Natural killer cell (primary cell): ENCODE results near the gene INS. TPM values are rescaled to one million over a fixed set of nuclear protein-coding genes. Genes with fewer than 3 reads are reported as not detected.

Experiments used
- ATAC-seq, 3 donors: fragments of 150-1000 bp in 2 of 3; fragments of 200-7000 bp in 1 of 3; cut with Tn5 transposase; 1 replicate in 1 of 3; 2 replicates in 2 of 3; pipeline ENCODE4 v1.10.0; 2021; ENCODE audit warnings: mild to moderate bottlenecking in 2 of 3, moderate library complexity in 2 of 3
- DNase-seq, 2 donors: peaks; one replicate each; pipeline versions ENCODE4 v3.0.0 to v3.0.0-alpha.2; 2013 to 2021; ENCODE audit warnings: mixed read lengths in 1 of 2
- H3K27ac ChIP-seq: one replicate; pipeline ENCODE4 v1.5.1; 2013; ENCODE audit warnings: mild to moderate bottlenecking, low read length
- H3K27me3 ChIP-seq: one replicate; pipeline ENCODE4 v1.6.1; 2013; ENCODE audit warnings: low read length; ENCODE audit not compliant: control insufficient read depth, insufficient read depth
- H3K36me3 ChIP-seq: one replicate; pipeline ENCODE4 v1.6.1; 2013; ENCODE audit warnings: low read length; ENCODE audit not compliant: control insufficient read depth, insufficient read depth
- H3K4me1 ChIP-seq: one replicate; pipeline ENCODE4 v1.6.1; 2013; ENCODE audit warnings: low read length; ENCODE audit not compliant: control insufficient read depth, insufficient read depth
- H3K4me3 ChIP-seq: one replicate; pipeline ENCODE4 v1.5.1; 2013; ENCODE audit warnings: low read length
- H3K9me3 ChIP-seq: one replicate; pipeline ENCODE4 v1.6.1; 2013; ENCODE audit warnings: low read length; ENCODE audit not compliant: control insufficient read depth, insufficient read depth
- H3K27ac Mint-ChIP-seq, 2 donors: one replicate each; pipeline ENCODE4 v1.8.0; 2022; ENCODE audit warnings: mild to moderate bottlenecking in 2 of 2, mixed read lengths in 2 of 2, moderate library complexity in 1 of 2
- H3K27me3 Mint-ChIP-seq, 2 donors: one replicate each; pipeline ENCODE4 v1.8.0; 2022; ENCODE audit warnings: low read depth in 2 of 2, mixed read lengths in 2 of 2
- H3K36me3 Mint-ChIP-seq: one replicate; pipeline ENCODE4 v1.8.0; 2022; ENCODE audit warnings: mixed read lengths
- H3K4me1 Mint-ChIP-seq, 2 donors: one replicate each; pipeline ENCODE4 v1.8.0; 2022; ENCODE audit warnings: mixed read lengths in 2 of 2
- H3K4me3 Mint-ChIP-seq: one replicate; pipeline ENCODE4 v1.8.0; 2022; ENCODE audit warnings: mild to moderate bottlenecking, moderate library complexity, mixed read lengths
- H3K9me3 Mint-ChIP-seq, 2 donors: one replicate each; pipeline ENCODE4 v1.8.0; 2022; ENCODE audit warnings: mixed read lengths in 2 of 2
- whole genome bisulfite sequencing: methylation state at CpG from one replicate; pipeline ENCODE4 v1.1.7; 2013; ENCODE audit warnings: missing lambda C conversion rate; ENCODE audit not compliant: insufficient coverage; 5-methylcytosine and 5-hydroxymethylcytosine counted together
- intact Hi-C: fragments of 100-400 bp; cut with micrococcal nuclease; formaldehyde crosslinking; loops from one replicate; pipeline ENCODE4 v1.14.2; 2022
- total RNA-seq, 4 donors: library from RNA; stranded (reverse); fragments of 120-200 nt in 1 of 4; gene quantifications; one replicate each; pipeline versions ENCODE4 v1.2.3 to v1.2.4, GENCODE V29; 2013 to 2022
- TF ChIP-seq, protein P1 (sequence below): fragments of 200-600 bp; IDR thresholded peaks from one replicate; pipeline ENCODE4 v1.8.0; 2022; ENCODE audit warnings: antibody characterized with exemption

Gene INS
- total RNA-seq, result not detected
- total RNA-seq (2013), result not detected

DNA sequence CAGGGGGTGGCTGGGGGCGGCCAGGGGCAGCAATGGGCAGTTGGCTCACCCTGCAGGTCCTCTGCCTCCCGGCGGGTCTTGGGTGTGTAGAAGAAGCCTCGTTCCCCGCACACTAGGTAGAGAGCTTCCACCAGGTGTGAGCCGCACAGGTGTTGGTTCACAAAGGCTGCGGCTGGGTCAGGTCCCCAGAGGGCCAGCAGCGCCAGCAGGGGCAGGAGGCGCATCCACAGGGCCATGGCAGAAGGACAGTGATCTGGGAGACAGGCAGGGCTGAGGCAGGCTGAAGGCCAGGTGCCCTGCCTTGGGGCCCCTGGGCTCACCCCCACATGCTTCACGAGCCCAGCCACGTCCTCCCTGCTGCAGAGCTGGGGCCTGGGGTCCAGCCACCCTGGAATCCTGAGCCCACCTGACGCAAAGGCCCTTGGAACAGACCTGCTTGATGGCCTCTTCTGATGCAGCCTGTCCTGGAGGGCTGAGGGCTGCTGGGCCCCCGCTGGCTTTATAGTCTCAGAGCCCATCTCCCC is at the start of gene INS:
TSS of gene INS (minus strand) at position 474 of the 524 bp plus-strand sequence. CDS start at position 236, 238 bp downstream.
- Mint-ChIP-seq H3K36me3 (no peaks in the 10 kb centered on the region), H3K27ac (no peak within 1 kb of the TSS), H3K27me3 (no peaks in the 10 kb centered on the region), H3K9me3 (no peaks in the 10 kb centered on the region), H3K4me1 (no peaks in the 10 kb centered on the region), H3K4me3 (no peak within 1 kb of the TSS)
- H3K27me3 ChIP-seq, result no peaks in the 10 kb centered on the region
- H3K4me1 ChIP-seq, result no peaks in the 10 kb centered on the region
- intact Hi-C loops, result no loop called here
- no peak for DNase-seq
- no peak within 1 kb of the TSS for H3K4me3 ChIP-seq
- WGBS, result 88% methylated on average over 13 of the region's 13 CpGs
- no peaks in the 10 kb centered on the region for H3K9me3 ChIP-seq
- no peak within 1 kb of the TSS for H3K27ac ChIP-seq
- H3K36me3 ChIP-seq, result no peaks in the 10 kb centered on the region
- TF ChIP-seq, protein P1, sequence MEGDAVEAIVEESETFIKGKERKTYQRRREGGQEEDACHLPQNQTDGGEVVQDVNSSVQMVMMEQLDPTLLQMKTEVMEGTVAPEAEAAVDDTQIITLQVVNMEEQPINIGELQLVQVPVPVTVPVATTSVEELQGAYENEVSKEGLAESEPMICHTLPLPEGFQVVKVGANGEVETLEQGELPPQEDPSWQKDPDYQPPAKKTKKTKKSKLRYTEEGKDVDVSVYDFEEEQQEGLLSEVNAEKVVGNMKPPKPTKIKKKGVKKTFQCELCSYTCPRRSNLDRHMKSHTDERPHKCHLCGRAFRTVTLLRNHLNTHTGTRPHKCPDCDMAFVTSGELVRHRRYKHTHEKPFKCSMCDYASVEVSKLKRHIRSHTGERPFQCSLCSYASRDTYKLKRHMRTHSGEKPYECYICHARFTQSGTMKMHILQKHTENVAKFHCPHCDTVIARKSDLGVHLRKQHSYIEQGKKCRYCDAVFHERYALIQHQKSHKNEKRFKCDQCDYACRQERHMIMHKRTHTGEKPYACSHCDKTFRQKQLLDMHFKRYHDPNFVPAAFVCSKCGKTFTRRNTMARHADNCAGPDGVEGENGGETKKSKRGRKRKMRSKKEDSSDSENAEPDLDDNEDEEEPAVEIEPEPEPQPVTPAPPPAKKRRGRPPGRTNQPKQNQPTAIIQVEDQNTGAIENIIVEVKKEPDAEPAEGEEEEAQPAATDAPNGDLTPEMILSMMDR, result no peak
- no peak for ATAC-seq

DNA sequence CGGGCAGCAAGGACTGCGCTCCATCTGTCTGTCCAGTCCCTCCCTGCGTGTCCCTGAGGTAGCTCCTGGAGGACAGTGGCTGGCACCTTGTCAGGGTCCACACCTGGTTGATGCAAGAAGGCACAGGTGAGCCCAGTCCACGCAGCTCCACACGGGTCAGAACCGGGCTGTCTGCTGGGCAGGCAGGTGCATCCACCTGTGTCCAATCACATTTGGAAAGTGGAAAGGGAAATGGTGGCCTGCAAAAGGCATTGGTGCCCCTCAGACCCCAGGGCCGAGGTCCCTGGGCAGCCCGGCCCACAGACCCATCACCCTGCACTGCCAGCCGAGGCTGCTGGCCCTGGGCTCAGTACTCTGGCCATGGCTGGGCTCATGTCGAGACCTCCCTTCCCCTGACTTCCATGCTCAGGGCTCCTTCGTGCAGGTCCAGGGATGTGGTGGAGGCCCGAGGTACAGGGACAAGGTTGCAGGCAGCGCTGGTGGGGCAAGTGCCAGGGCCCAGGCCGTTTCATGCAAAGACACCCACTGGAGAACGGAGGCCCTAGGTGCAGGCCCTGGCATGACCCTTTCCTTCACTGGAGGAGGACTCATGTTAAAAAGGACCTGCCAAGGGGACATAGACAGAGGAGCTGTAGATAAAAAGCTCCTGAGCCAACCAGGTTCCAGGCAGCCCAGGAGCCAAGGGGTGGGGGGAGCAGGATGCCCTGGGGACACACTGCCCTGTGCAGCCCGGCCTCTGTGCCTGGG is 49.5 kb upstream of the INS start:
- Histone ChIP-seq H3K9me3 (no peaks in the 10 kb centered on the region), H3K27me3 (no peaks in the 10 kb centered on the region), H3K4me1 (peaks cover 30% of the 10 kb centered on the region), H3K4me3 (no peak overlapping the region), H3K36me3 (no peaks in the 10 kb centered on the region), H3K27ac (no peak overlapping the region)
- Mint-ChIP-seq H3K4me1 (peaks cover 19 to 38% of the 10 kb centered on the region in 2 donors), H3K4me3 (no peak overlapping the region), H3K36me3 (no peaks in the 10 kb centered on the region), H3K9me3 (no peaks in the 10 kb centered on the region), H3K27ac (no peak overlapping the region), H3K27me3 (no peaks in the 10 kb centered on the region)
- ATAC-seq (no peak), DNase-seq (peak in 1 of 2 donors; percentile 8)
- TF ChIP-seq, protein P1, result no peak
- WGBS, result 84% methylated on average over 16 of the region's 16 CpGs
- intact Hi-C loops, result no loop called here

DNA sequence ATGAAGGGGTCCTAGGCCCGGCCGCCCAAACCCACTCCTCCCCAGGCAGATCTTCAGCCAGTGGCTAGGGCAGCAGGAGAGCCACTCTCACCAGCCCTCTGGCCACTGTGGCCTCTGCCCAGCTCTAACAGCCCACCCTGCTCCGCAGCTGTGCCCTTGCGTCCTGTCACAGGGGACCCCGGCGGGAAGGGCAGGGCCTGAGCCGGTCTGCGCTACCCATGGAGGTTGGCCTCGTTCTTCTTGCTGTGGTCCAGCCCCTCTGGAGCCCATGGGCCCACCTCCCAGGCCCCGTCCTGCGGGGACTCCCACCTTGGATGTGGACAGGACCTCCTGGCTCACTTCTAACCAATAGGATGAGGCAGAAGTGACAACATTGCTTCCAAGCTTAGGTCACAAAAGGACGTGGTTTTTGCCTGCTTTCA is 48.9 kb upstream of the INS start:
- ATAC-seq (no peak), DNase-seq (peak in 1 of 2 donors; percentile 11)
- Histone ChIP-seq H3K4me1 (peaks cover 30% of the 10 kb centered on the region), H3K27me3 (no peaks in the 10 kb centered on the region), H3K4me3 (no peak overlapping the region), H3K27ac (no peak overlapping the region), H3K9me3 (no peaks in the 10 kb centered on the region), H3K36me3 (no peaks in the 10 kb centered on the region)
- Mint-ChIP-seq H3K4me3 (no peak overlapping the region), H3K36me3 (no peaks in the 10 kb centered on the region), H3K27ac (no peak overlapping the region), H3K4me1 (peaks cover 16 to 34% of the 10 kb centered on the region in 2 donors), H3K27me3 (no peaks in the 10 kb centered on the region), H3K9me3 (no peaks in the 10 kb centered on the region)
- TF ChIP-seq, protein P1, result no peak
- WGBS, result 75% methylated on average over 12 of the region's 12 CpGs
- intact Hi-C loops, result no loop called here
